WTC11 (cell line): ENCODE data around the gene MED23.

Experiments used
- GTF2I ChIP-seq: fragments of 250-450 bp; sonication (Bioruptor Pico); conservative IDR thresholded peaks from 2 replicates; pipeline ENCODE4 v1.4.0; 2021; ENCODE audit warnings: mild to moderate bottlenecking
- IRF2 ChIP-seq: sonication (generic); formaldehyde crosslinking; IDR thresholded peaks from 2 replicates; pipeline ENCODE4 v1.8.0; 2022; ENCODE audit warnings: low read depth, missing genetic modification reagents, borderline replicate concordance
- TF ChIP-seq, protein P1 (sequence below): sonication (generic); formaldehyde crosslinking; IDR thresholded peaks from 2 replicates; pipeline ENCODE4 v1.8.1; 2022; ENCODE audit warnings: low read depth, missing genetic modification reagents, borderline replicate concordance
- TF ChIP-seq, protein P2 (sequence below): fragments of 200-600 bp; IDR thresholded peaks from 2 replicates; pipeline ENCODE4 v1.8.0; 2022; ENCODE audit warnings: antibody characterized with exemption

DNA sequence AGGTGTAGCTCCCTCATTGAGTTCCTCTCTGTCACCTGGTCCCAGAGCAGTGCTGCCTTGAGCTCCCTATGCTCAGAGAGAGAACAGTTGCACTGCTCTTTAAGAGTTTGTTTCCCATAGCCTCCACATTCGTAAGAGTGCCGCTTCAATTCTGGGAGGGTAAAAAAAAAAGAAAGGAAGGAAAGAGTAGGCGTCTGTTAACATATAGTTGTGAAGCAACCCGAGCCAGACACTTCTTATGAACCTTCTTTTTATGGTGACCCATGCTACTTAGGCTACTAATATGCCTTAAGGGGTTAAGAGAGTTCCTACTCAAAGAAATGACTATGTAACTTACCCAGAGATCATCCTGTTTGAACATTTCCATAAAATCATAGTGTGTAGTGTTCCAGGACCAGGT is 59.3 kb downstream of the MED23 start:
- TF ChIP-seq, protein P1, sequence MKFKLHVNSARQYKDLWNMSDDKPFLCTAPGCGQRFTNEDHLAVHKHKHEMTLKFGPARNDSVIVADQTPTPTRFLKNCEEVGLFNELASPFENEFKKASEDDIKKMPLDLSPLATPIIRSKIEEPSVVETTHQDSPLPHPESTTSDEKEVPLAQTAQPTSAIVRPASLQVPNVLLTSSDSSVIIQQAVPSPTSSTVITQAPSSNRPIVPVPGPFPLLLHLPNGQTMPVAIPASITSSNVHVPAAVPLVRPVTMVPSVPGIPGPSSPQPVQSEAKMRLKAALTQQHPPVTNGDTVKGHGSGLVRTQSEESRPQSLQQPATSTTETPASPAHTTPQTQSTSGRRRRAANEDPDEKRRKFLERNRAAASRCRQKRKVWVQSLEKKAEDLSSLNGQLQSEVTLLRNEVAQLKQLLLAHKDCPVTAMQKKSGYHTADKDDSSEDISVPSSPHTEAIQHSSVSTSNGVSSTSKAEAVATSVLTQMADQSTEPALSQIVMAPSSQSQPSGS (CRISPR knock-in tag), result no peak
- TF ChIP-seq, protein P2, sequence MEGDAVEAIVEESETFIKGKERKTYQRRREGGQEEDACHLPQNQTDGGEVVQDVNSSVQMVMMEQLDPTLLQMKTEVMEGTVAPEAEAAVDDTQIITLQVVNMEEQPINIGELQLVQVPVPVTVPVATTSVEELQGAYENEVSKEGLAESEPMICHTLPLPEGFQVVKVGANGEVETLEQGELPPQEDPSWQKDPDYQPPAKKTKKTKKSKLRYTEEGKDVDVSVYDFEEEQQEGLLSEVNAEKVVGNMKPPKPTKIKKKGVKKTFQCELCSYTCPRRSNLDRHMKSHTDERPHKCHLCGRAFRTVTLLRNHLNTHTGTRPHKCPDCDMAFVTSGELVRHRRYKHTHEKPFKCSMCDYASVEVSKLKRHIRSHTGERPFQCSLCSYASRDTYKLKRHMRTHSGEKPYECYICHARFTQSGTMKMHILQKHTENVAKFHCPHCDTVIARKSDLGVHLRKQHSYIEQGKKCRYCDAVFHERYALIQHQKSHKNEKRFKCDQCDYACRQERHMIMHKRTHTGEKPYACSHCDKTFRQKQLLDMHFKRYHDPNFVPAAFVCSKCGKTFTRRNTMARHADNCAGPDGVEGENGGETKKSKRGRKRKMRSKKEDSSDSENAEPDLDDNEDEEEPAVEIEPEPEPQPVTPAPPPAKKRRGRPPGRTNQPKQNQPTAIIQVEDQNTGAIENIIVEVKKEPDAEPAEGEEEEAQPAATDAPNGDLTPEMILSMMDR, result no peak
- no peak for TF ChIP-seq GTF2I (CRISPR knock-in tag)
- TF ChIP-seq IRF2 (CRISPR knock-in tag), result no peak
